Esophagus squamous epithelium (tissue), 5 donors: ENCODE data around the gene SSRP1. TPM values are rescaled to one million over a fixed set of nuclear protein-coding genes. Genes with fewer than 3 reads are reported as not detected.

Experiments
- DNase-seq: peaks from one replicate; lab custom pipeline; 2025; lab: John Stamatoyannopoulos, UW
- H3K27ac ChIP-seq, 4 donors: fragments of 200-600 bp; sonication (generic); one replicate each; pipeline ENCODE4 v1.5.1; 2016 to 2019; ENCODE audit warnings: mild to moderate bottlenecking in 1 of 4
- H3K27me3 ChIP-seq, 4 donors: fragments of 200-600 bp; sonication (generic); 1 replicate in 3 of 4; 2 replicates in 1 of 4; pipeline versions ENCODE4 v1.5.1 to v1.6.0; 2017 to 2021; ENCODE audit warnings: antibody characterized with exemption in 1 of 4
- H3K36me3 ChIP-seq, 3 donors: fragments of 200-600 bp; sonication (generic); one replicate each; pipeline ENCODE4 v1.5.1; 2016 to 2019
- H3K4me1 ChIP-seq, 3 donors: fragments of 200-600 bp; sonication (generic); one replicate each; pipeline ENCODE4 v1.5.1; 2017 to 2019
- H3K4me3 ChIP-seq, 4 donors: fragments of 200-600 bp; sonication (generic); 1 replicate in 3 of 4; 2 replicates in 1 of 4; pipeline ENCODE4 v1.5.1; 2016 to 2019; ENCODE audit warnings: mild to moderate bottlenecking in 2 of 4, moderate library complexity in 1 of 4
- H3K9me3 ChIP-seq, 3 donors: fragments of 200-600 bp; sonication (generic); one replicate each; pipeline ENCODE4 v1.5.1; 2016 to 2019
- CTCF ChIP-seq, 6 experiments: fragments of 450-650 bp in 4 of 6; fragments of 200-600 bp in 2 of 6; sonication (generic) in 2 of 6; IDR thresholded peaks; one replicate each; pipeline ENCODE4 v1.5.1; 2016 to 2019; ENCODE audit warnings: antibody characterized with exemption in 6 of 6, mild to moderate bottlenecking in 4 of 6, moderate library complexity in 4 of 6
- POLR2A ChIP-seq, 4 donors: fragments of 450-650 bp; IDR thresholded peaks; one replicate each; pipeline ENCODE4 v1.6.1; 2017; ENCODE audit warnings: antibody characterized with exemption in 4 of 4, mild to moderate bottlenecking in 4 of 4, moderate library complexity in 3 of 4
- WGBS, 2 donors: methylation state at CpG; one replicate each; pipeline ENCODE4 v1.1.5; 2018; 5-methylcytosine and 5-hydroxymethylcytosine counted together
- intact Hi-C: fragments of 100-400 bp; cut with DNase I; formaldehyde crosslinking; loops from one replicate; pipeline ENCODE4 v1.15.0; 2022
- total RNA-seq, 4 donors: library from RNA; depleted of rRNA; stranded (reverse); fragments of >200 nt; gene quantifications; one replicate each; pipeline ENCODE4 v1.1.0, GENCODE V29; 2016
- donor health status: DM: yes; HTN: yes; CAD: no.

Gene SSRP1
- total RNA-seq, result 10 to 100 TPM; 49.0 to 98.8 (median 81.3) TPM

- TF ChIP-seq CTCF (IDR thresholded peaks at IDR 0.05) (no peak), POLR2A (IDR thresholded peaks at IDR 0.05) (peak in 1 of 4 donors; percentile 55)
- peak; percentile 56 for DNase-seq
- H3K27ac ChIP-seq, result peak within 1 kb of the TSS; percentile 89 to 96 (median 94)
- H3K27me3 ChIP-seq, result no peaks in the 10 kb centered on the region
- 0% methylated on average over 12 to 22 of the region's 69 CpGs for WGBS, 2 donors
- intact Hi-C loops, result no loop called here
- H3K9me3 ChIP-seq, result no peaks in the 10 kb centered on the region
- H3K4me3 ChIP-seq, result peak within 1 kb of the TSS; percentile 73 to 99 (median 98)
- peaks cover 23 to 39% (median 26%) of the 10 kb centered on the region in 3 donors for H3K36me3 ChIP-seq
- H3K4me1 ChIP-seq, result peaks cover 10 to 35% (median 16%) of the 10 kb centered on the region in 3 donors
Measured at GRCh38 chr11:57335343-57336110, at the start of gene SSRP1. TSS of gene SSRP1 (minus strand) at chr11:57335892. CDS start at chr11:57335121, 771 bp downstream.

GRCh38 chr11:57380975-57381374 is 45.3 kb upstream of the SSRP1 start, which contains the start of gene PRG3:
TSS of gene PRG3 (minus strand) at chr11:57381150. CDS start at chr11:57380708, 442 bp downstream.
- Histone ChIP-seq H3K27ac (no peak within 1 kb of the TSS), H3K27me3 (peaks cover 0 to 26% (median 0%) of the 10 kb centered on the region in 4 donors), H3K9me3 (no peaks in the 10 kb centered on the region), H3K36me3 (no peaks in the 10 kb centered on the region), H3K4me1 (no peaks in the 10 kb centered on the region), H3K4me3 (no peak within 1 kb of the TSS)
- DNase-seq, result no peak
- TF ChIP-seq POLR2A (IDR thresholded peaks at IDR 0.05), result no peak
- TF ChIP-seq CTCF (IDR thresholded peaks at IDR 0.05), result no peak
- intact Hi-C loops, result no loop called here
- 92 to 100% methylated on average over 1 to 2 of the region's 2 CpGs for WGBS, 2 donors

GRCh38 chr11:57379732-57380131 is 44.0 kb upstream of the SSRP1 start:
- WGBS, 2 donors, result 41 to 44% methylated on average over 6 to 7 of the region's 10 CpGs
- Histone ChIP-seq H3K27ac (no peak overlapping the region), H3K9me3 (no peaks in the 10 kb centered on the region), H3K36me3 (no peaks in the 10 kb centered on the region), H3K27me3 (peaks cover 0 to 26% (median 0%) of the 10 kb centered on the region in 4 donors), H3K4me1 (no peaks in the 10 kb centered on the region), H3K4me3 (no peak overlapping the region)
- no peak for DNase-seq
- intact Hi-C loops, result no loop called here
- TF ChIP-seq CTCF (IDR thresholded peaks at IDR 0.05) (no peak), POLR2A (IDR thresholded peaks at IDR 0.05) (no peak)

GRCh38 chr11:57378186-57378585 is 42.5 kb upstream of the SSRP1 start:
- Histone ChIP-seq H3K4me1 (no peaks in the 10 kb centered on the region), H3K4me3 (no peak overlapping the region), H3K27me3 (peaks cover 0 to 26% (median 0%) of the 10 kb centered on the region in 4 donors), H3K27ac (no peak overlapping the region), H3K36me3 (no peaks in the 10 kb centered on the region), H3K9me3 (no peaks in the 10 kb centered on the region)
- no peak for DNase-seq
- TF ChIP-seq CTCF (IDR thresholded peaks at IDR 0.05), result no peak
- no peak for TF ChIP-seq POLR2A (IDR thresholded peaks at IDR 0.05)
- intact Hi-C loops, result no loop called here

DNA sequence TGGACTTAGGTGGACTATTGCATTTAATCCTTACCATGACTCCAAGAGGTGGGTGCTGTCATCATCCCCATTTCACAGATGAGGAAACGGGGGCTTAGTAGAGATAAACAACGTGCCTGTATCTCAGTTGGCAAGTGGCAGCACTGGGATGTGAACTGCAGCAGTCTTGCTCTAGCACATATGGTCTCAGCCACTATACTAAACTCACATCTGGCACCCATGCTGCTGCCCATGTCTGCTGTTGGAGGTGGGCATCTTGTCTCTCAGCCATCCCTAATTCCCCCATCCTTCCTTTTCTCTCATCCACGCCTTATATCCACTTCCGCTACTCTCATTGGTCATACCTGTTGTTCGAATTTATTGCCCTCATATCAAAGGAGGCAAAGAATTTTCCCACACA is 41.4 kb upstream of the SSRP1 start:
- TF ChIP-seq POLR2A (IDR thresholded peaks at IDR 0.05), result no peak
- TF ChIP-seq CTCF (IDR thresholded peaks at IDR 0.05), result no peak
- WGBS, 2 donors, result 51 to 59% methylated on average over 5 of the region's 5 CpGs
- intact Hi-C loops, result no loop called here

More for the DNA sequence above, 41.4 kb upstream of the SSRP1 start:
- H3K4me1 ChIP-seq, result no peaks in the 10 kb centered on the region
- no peaks in the 10 kb centered on the region for H3K9me3 ChIP-seq
- no peak for DNase-seq
- H3K36me3 ChIP-seq, result no peaks in the 10 kb centered on the region
- H3K27me3 ChIP-seq, result peaks cover 0 to 26% (median 0%) of the 10 kb centered on the region in 4 donors
- H3K4me3 ChIP-seq, result no peak overlapping the region
- no peak overlapping the region for H3K27ac ChIP-seq
